ENCODE data around the gene CYTL1.

DNA sequence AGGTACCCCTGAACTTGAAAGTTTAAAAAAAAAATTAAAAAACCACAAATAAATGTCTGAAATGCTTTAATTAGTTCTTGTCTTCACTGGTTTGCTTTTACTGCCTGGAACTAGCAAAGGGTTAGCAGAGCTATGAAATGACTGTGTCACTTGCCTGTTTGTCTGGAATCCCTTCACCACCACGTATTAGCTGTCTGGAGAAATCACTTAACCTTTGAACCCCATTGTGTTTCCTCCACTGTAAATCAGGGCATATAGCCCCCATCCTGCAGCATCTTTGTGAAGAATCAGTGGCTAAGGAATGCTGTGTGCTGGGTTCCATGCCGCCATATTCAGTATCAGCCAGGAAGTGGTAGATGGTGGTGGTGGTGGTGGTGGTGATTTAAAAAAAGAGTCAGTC, 6.3 kb downstream of the CYTL1 start:
- TF ChIP-seq, protein P1, sequence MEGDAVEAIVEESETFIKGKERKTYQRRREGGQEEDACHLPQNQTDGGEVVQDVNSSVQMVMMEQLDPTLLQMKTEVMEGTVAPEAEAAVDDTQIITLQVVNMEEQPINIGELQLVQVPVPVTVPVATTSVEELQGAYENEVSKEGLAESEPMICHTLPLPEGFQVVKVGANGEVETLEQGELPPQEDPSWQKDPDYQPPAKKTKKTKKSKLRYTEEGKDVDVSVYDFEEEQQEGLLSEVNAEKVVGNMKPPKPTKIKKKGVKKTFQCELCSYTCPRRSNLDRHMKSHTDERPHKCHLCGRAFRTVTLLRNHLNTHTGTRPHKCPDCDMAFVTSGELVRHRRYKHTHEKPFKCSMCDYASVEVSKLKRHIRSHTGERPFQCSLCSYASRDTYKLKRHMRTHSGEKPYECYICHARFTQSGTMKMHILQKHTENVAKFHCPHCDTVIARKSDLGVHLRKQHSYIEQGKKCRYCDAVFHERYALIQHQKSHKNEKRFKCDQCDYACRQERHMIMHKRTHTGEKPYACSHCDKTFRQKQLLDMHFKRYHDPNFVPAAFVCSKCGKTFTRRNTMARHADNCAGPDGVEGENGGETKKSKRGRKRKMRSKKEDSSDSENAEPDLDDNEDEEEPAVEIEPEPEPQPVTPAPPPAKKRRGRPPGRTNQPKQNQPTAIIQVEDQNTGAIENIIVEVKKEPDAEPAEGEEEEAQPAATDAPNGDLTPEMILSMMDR (IDR thresholded peaks at IDR 0.05; ENCODE audit: insufficient read depth, low read depth, low read length), result no peak
- no peak for TF ChIP-seq EZH2 (IDR thresholded peaks at IDR 0.05; ENCODE audit: insufficient read depth, low read length)

Data from astrocyte (in vitro differentiated cells and primary cell).